ENCODE results near the gene SKP2.

DNA sequence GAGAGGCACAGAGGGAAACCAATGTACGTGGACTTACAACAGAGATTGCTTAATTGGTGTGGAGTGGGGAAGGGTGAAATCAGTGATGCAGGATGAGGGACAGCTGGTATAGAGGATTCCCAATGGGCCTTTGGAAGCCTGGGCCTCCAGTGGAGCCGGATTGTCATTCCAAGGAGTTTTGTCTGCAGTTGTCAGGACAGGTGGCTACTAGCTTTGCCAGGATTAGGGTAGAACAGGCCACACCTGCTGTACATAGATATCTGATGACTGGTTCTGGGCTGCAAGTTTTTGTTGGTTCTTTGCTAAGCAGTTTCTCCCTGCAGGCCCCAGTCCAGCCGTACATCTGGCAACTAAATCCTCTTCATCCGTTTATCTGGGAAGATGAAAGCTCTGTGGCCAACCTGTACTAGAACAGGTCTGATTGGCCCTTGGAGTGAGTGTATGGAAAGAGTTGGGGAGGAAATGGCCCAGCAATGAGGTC, 4.2 kb downstream of the SKP2 start:
- TF ChIP-seq POLR2A (IDR thresholded peaks at IDR 0.05), result no peak
- TF ChIP-seq, protein P1, sequence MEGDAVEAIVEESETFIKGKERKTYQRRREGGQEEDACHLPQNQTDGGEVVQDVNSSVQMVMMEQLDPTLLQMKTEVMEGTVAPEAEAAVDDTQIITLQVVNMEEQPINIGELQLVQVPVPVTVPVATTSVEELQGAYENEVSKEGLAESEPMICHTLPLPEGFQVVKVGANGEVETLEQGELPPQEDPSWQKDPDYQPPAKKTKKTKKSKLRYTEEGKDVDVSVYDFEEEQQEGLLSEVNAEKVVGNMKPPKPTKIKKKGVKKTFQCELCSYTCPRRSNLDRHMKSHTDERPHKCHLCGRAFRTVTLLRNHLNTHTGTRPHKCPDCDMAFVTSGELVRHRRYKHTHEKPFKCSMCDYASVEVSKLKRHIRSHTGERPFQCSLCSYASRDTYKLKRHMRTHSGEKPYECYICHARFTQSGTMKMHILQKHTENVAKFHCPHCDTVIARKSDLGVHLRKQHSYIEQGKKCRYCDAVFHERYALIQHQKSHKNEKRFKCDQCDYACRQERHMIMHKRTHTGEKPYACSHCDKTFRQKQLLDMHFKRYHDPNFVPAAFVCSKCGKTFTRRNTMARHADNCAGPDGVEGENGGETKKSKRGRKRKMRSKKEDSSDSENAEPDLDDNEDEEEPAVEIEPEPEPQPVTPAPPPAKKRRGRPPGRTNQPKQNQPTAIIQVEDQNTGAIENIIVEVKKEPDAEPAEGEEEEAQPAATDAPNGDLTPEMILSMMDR (IDR thresholded peaks at IDR 0.05), result no peak
